Colonic mucosa (tissue), 4 donors: Measurements from ENCODE around the gene CALM1. TPM values are rescaled to one million over a fixed set of nuclear protein-coding genes. Genes with fewer than 3 reads are reported as not detected.

ENCODE experiments used
- DNase-seq: peaks from one replicate; pipeline ENCODE4 v3.0.0-alpha.2; 2020
- H3K27ac ChIP-seq: fragments of 200-600 bp; one replicate; pipeline ENCODE4 v1.8.0; 2021
- H3K27me3 ChIP-seq: fragments of 200-600 bp; one replicate; pipeline ENCODE4 v1.8.0; 2021
- H3K36me3 ChIP-seq: fragments of 200-600 bp; one replicate; pipeline ENCODE4 v1.8.0; 2021
- H3K4me1 ChIP-seq: fragments of 200-600 bp; one replicate; pipeline ENCODE4 v1.8.0; 2021; ENCODE audit warnings: mild to moderate bottlenecking
- H3K4me3 ChIP-seq: fragments of 200-600 bp; one replicate; pipeline ENCODE4 v1.8.0; 2021
- H3K9ac ChIP-seq, 2 donors: one replicate each; pipeline ENCODE4 v1.7.0; 2013; ENCODE audit warnings: control low read depth in 2 of 2, low read depth in 2 of 2, low read length in 2 of 2
- H3K9me3 ChIP-seq: fragments of 200-600 bp; one replicate; pipeline ENCODE4 v1.8.0; 2021
- CTCF ChIP-seq: fragments of 200-600 bp; IDR thresholded peaks from one replicate; pipeline ENCODE4 v1.8.0; 2022; ENCODE audit warnings: antibody characterized with exemption, mild to moderate bottlenecking
- intact Hi-C: fragments of 100-400 bp; cut with DNase I; formaldehyde crosslinking; loops from one replicate; pipeline ENCODE4 v1.14.1; 2022
- total RNA-seq, 2 donors: library from RNA; stranded (reverse); fragmentation: NEBNext Ultra II Directional in 1 of 2; extraction: Animal tissue kit (Norgen Biotek cat#: 25700) in 1 of 2; gene quantifications; one replicate each; pipeline ENCODE4 v1.2.1, GENCODE V29; 2021
- donor health status: healthy.
- donor health status: DM: no; HTN: no; CAD: no.
- donor health status: DM: no; HTN: no; CAD: no.

CALM1 gene
- total RNA-seq, 2 donors from 2014 or later = 676 to 714 TPM

- Histone ChIP-seq H3K4me3 (no peak overlapping the region), H3K9ac (no peak overlapping the region), H3K27me3 (no peaks in the 10 kb centered on the region), H3K4me1 (no peaks in the 10 kb centered on the region), H3K9me3 (no peaks in the 10 kb centered on the region), H3K36me3 (no peaks in the 10 kb centered on the region), H3K27ac (no peak overlapping the region)
- intact Hi-C loops = no loop called here
- DNase-seq = peak; percentile 46
- TF ChIP-seq CTCF = no peak
Observed at GRCh38 chr14:90368946-90369721, 27.7 kb upstream of the CALM1 start.

- H3K9me3 ChIP-seq = no peaks in the 10 kb centered on the region
- H3K27me3 ChIP-seq = no peaks in the 10 kb centered on the region
- peak; percentile 39 for DNase-seq
- TF ChIP-seq CTCF = no peak
- H3K27ac ChIP-seq = no peak overlapping the region
- H3K4me1 ChIP-seq = no peaks in the 10 kb centered on the region
- no peak overlapping the region for H3K9ac ChIP-seq
- H3K36me3 ChIP-seq = no peaks in the 10 kb centered on the region
- intact Hi-C loops = no loop called here
- no peak overlapping the region for H3K4me3 ChIP-seq
Observed at GRCh38 chr14:90373887-90374286, 22.9 kb upstream of the CALM1 start.

- Histone ChIP-seq H3K4me1 (no peaks in the 10 kb centered on the region), H3K27me3 (no peaks in the 10 kb centered on the region), H3K27ac (no peak overlapping the region), H3K36me3 (no peaks in the 10 kb centered on the region), H3K9me3 (no peaks in the 10 kb centered on the region), H3K4me3 (no peak overlapping the region), H3K9ac (no peak overlapping the region)
- intact Hi-C loops = no loop called here
- TF ChIP-seq CTCF = no peak
- DNase-seq = no peak
Observed at GRCh38 chr14:90374813-90375212, 22.0 kb upstream of the CALM1 start.

- no peak overlapping the region for H3K9ac ChIP-seq
- TF ChIP-seq CTCF = no peak
- H3K9me3 ChIP-seq = no peaks in the 10 kb centered on the region
- intact Hi-C loops = no loop called here
- H3K27me3 ChIP-seq = no peaks in the 10 kb centered on the region
- no peak overlapping the region for H3K4me3 ChIP-seq
- H3K36me3 ChIP-seq = no peaks in the 10 kb centered on the region
- no peak overlapping the region for H3K27ac ChIP-seq
- H3K4me1 ChIP-seq = peaks cover 1% of the 10 kb centered on the region
- no peak for DNase-seq
Observed at GRCh38 chr14:90375934-90376333, 20.9 kb upstream of the CALM1 start.

- Histone ChIP-seq H3K27ac (no peak overlapping the region), H3K9ac (no peak overlapping the region), H3K4me1 (peaks cover 11% of the 10 kb centered on the region), H3K4me3 (no peak overlapping the region), H3K36me3 (no peaks in the 10 kb centered on the region), H3K9me3 (no peaks in the 10 kb centered on the region), H3K27me3 (no peaks in the 10 kb centered on the region)
- intact Hi-C loops = no loop called here
- no peak for DNase-seq
- no peak for TF ChIP-seq CTCF
Observed at GRCh38 chr14:90378249-90378648, 18.6 kb upstream of the CALM1 start.
